Neural cell (in vitro differentiated cells): ENCODE data around the gene ABRAXAS1. TPM values are rescaled to one million over a fixed set of nuclear protein-coding genes. Genes with fewer than 3 reads are reported as not detected.
A peak's percentile ranks its signal among the peaks of the same experiment; 100 is the strongest.

ENCODE experiments used
- H2AFZ ChIP-seq: fragments of 200-600, 300-800 bp; sonication (generic), shearing (Covaris generic); 2 replicates; pipeline ENCODE4 v1.6.0; 2014; ENCODE audit warnings: low read depth, mild to moderate bottlenecking, antibody characterized with exemption, low read length, moderate library complexity
- H3F3A ChIP-seq: fragments of 200-600 bp; shearing (Covaris generic); 2 replicates; pipeline ENCODE4 v1.6.1; 2016; ENCODE audit warnings: mild to moderate bottlenecking, moderate library complexity, mixed read lengths, antibody characterized with exemption, low read length; ENCODE audit not compliant: insufficient read depth, poor library complexity, severe bottlenecking
- H3K27ac ChIP-seq: fragments of 200-600, 300-800 bp; sonication (generic), shearing (Covaris generic); 2 replicates; pipeline ENCODE4 v1.5.1; 2014; ENCODE audit warnings: mild to moderate bottlenecking, low read length, moderate library complexity
- H3K27me3 ChIP-seq: fragments of 300-800, 200-600 bp; sonication (generic), shearing (Covaris generic); 2 replicates; pipeline ENCODE4 v1.6.0; 2014; ENCODE audit warnings: mild to moderate bottlenecking, low read depth, low read length, moderate library complexity; ENCODE audit not compliant: insufficient read depth
- H3K36me3 ChIP-seq: fragments of 300-800, 200-600 bp; sonication (generic), shearing (Covaris generic); 2 replicates; pipeline ENCODE4 v1.5.1; 2014; ENCODE audit warnings: mild to moderate bottlenecking, antibody characterized with exemption, low read length, moderate library complexity; ENCODE audit not compliant: insufficient read depth
- H3K4me2 ChIP-seq: fragments of 300-800, 200-600 bp; sonication (generic), shearing (Covaris generic); 2 replicates; pipeline ENCODE4 v1.6.0; 2014; ENCODE audit warnings: mild to moderate bottlenecking, low read length
- H3K4me3 ChIP-seq: fragments of 300-800, 200-600 bp; sonication (generic), shearing (Covaris generic); 2 replicates; pipeline ENCODE4 v1.5.1; 2014; ENCODE audit warnings: mild to moderate bottlenecking, low read length, moderate library complexity
- H3K79me2 ChIP-seq: fragments of 200-600 bp; shearing (Covaris generic); replicated peaks from 2 replicates; pipeline ENCODE4 v1.6.0; 2014; ENCODE audit warnings: mild to moderate bottlenecking, low read length, moderate library complexity; ENCODE audit not compliant: insufficient read depth
- H3K9ac ChIP-seq: fragments of 300-800, 200-600 bp; sonication (generic), shearing (Covaris generic); 2 replicates; pipeline ENCODE4 v1.6.1; 2016; ENCODE audit warnings: mild to moderate bottlenecking, low read length, mixed read lengths
- H3K9me2 ChIP-seq: fragments of 200-600 bp; shearing (Covaris generic); 2 replicates; pipeline ENCODE4 v1.6.1; 2016; ENCODE audit warnings: mild to moderate bottlenecking, low read length, mixed read lengths; ENCODE audit not compliant: insufficient read depth
- H3K9me3 ChIP-seq: fragments of 200-600, 300-800 bp; sonication (generic), shearing (Covaris generic); 2 replicates; pipeline ENCODE4 v1.6.1; 2016; ENCODE audit warnings: mild to moderate bottlenecking, mixed run types, low read length, moderate library complexity, mixed read lengths
- H4K20me1 ChIP-seq: fragments of 200-600 bp; shearing (Covaris generic); 2 replicates; pipeline ENCODE4 v1.6.1; 2016; ENCODE audit warnings: mild to moderate bottlenecking, mixed run types; ENCODE audit not compliant: insufficient read depth
- EP300 ChIP-seq: fragments of 450-650 bp; conservative IDR thresholded peaks from 2 replicates; pipeline ENCODE4 v1.6.1; 2014; ENCODE audit warnings: antibody characterized with exemption, mild to moderate bottlenecking, moderate library complexity; ENCODE audit not compliant: poor library complexity, severe bottlenecking
- EZH2 ChIP-seq: fragments of 200-600, 300-800 bp; shearing (Covaris generic), sonication (generic); IDR thresholded peaks from 2 replicates; pipeline ENCODE4 v1.6.1; 2014; ENCODE audit warnings: antibody characterized with exemption, low read length, borderline replicate concordance, mild to moderate bottlenecking; ENCODE audit not compliant: insufficient read depth, poor library complexity, severe bottlenecking
- MXI1 ChIP-seq: fragments of 450-650 bp; conservative IDR thresholded peaks from 2 replicates; pipeline ENCODE4 v1.6.1; 2014; ENCODE audit warnings: antibody characterized with exemption, mild to moderate bottlenecking; ENCODE audit not compliant: poor library complexity, severe bottlenecking
- POLR2AphosphoS5 ChIP-seq: IDR thresholded peaks from 2 replicates; pipeline ENCODE4 v1.6.1; 2012
- RAD21 ChIP-seq: fragments of 450-650 bp; conservative IDR thresholded peaks from 2 replicates; pipeline ENCODE4 v1.6.1; 2014; ENCODE audit warnings: antibody characterized with exemption, mild to moderate bottlenecking, moderate library complexity
- SMC3 ChIP-seq: fragments of 450-650 bp; conservative IDR thresholded peaks from 2 replicates; pipeline ENCODE4 v1.6.1; 2014; ENCODE audit warnings: antibody characterized with exemption, mild to moderate bottlenecking, moderate library complexity; ENCODE audit not compliant: poor library complexity
- TAF1 ChIP-seq: IDR thresholded peaks from 2 replicates; pipeline ENCODE4 v1.6.1; 2012; ENCODE audit warnings: low read depth
- polyA minus RNA-seq: library from RNA; depleted of rRNA, polyadenylated mRNA; stranded (reverse); fragments of >200 nt; gene quantifications from 2 replicates; pipeline ENCODE4 v1.2.3, GENCODE V29; 2014
- polyA plus RNA-seq: library from polyadenylated mRNA; depleted of rRNA; stranded (reverse); fragments of >200 nt; gene quantifications from 2 replicates; pipeline ENCODE4 v1.2.3, GENCODE V29; 2014
- TF ChIP-seq, protein P1 (sequence below): fragments of 450-650 bp; IDR thresholded peaks from 2 replicates; pipeline ENCODE4 v1.5.1; 2014; ENCODE audit warnings: antibody characterized with exemption, mild to moderate bottlenecking, moderate library complexity; ENCODE audit not compliant: poor library complexity, severe bottlenecking
- TF ChIP-seq, protein P2 (sequence below): IDR thresholded peaks from 2 replicates; pipeline ENCODE4 v1.6.1; 2012; ENCODE audit warnings: borderline replicate concordance

The ABRAXAS1 gene
- polyA plus RNA-seq (1.1 and 1.4 TPM in 2 replicates), polyA minus RNA-seq (2.9 and 3.1 TPM in 2 replicates)

DNA sequence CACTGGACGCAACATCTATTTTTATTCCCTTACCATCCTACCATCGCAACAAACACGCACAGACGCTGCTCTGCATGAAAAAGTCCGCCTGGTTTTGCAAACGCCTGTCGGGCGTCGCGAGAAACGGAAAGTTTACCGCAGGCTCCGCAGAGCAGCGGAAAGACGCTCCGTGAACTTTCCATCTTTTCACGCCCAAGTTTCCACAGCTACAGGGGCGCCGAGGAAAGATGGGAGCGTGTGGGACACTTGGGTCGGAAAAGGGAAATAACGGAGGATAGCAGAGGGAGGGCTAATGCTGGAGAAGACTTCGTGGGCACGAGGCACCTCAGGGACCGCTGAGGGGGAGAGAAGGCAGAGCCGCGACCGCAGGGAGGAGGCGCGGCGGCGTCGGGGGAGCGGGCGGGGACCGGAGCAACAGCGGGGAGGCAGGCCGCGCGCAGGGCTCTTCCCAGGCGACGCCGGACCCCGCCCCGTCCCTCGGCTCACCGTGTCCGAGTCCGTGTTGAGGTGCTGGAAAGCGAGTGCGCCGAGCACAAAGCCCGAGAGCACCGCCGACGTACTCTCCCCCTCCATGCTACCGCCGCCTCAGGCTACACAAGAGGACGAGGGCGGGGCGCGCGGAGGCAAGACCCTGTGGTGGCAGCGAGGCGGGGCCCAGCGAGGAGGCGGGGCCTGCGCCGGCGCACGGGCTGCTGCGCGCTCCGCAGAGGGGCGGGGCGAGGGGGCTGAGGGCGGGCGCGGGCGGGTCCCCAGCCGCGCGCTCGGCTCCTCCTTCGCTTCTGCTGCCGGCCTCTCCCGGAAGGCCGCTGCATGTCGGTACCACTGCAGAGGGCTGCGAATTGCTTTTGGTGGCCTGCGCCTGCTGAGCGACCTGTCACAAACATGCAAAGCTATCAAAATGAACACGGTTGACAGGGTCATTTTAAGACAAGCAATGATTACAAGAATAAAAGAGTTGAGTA, at the start of gene ABRAXAS1:
ABRAXAS1 (minus strand) TSS at position 601 of the 962 bp plus-strand sequence; CDS start at position 573, 28 bp downstream.
- H3K9me3 ChIP-seq: no peaks in the 10 kb centered on the region
- H3K4me2 ChIP-seq: peak within 1 kb of the TSS; percentile 69
- TF ChIP-seq, protein P1, sequence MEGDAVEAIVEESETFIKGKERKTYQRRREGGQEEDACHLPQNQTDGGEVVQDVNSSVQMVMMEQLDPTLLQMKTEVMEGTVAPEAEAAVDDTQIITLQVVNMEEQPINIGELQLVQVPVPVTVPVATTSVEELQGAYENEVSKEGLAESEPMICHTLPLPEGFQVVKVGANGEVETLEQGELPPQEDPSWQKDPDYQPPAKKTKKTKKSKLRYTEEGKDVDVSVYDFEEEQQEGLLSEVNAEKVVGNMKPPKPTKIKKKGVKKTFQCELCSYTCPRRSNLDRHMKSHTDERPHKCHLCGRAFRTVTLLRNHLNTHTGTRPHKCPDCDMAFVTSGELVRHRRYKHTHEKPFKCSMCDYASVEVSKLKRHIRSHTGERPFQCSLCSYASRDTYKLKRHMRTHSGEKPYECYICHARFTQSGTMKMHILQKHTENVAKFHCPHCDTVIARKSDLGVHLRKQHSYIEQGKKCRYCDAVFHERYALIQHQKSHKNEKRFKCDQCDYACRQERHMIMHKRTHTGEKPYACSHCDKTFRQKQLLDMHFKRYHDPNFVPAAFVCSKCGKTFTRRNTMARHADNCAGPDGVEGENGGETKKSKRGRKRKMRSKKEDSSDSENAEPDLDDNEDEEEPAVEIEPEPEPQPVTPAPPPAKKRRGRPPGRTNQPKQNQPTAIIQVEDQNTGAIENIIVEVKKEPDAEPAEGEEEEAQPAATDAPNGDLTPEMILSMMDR: peak; percentile 9
- TF ChIP-seq SMC3: no peak
- TF ChIP-seq, protein P2, sequence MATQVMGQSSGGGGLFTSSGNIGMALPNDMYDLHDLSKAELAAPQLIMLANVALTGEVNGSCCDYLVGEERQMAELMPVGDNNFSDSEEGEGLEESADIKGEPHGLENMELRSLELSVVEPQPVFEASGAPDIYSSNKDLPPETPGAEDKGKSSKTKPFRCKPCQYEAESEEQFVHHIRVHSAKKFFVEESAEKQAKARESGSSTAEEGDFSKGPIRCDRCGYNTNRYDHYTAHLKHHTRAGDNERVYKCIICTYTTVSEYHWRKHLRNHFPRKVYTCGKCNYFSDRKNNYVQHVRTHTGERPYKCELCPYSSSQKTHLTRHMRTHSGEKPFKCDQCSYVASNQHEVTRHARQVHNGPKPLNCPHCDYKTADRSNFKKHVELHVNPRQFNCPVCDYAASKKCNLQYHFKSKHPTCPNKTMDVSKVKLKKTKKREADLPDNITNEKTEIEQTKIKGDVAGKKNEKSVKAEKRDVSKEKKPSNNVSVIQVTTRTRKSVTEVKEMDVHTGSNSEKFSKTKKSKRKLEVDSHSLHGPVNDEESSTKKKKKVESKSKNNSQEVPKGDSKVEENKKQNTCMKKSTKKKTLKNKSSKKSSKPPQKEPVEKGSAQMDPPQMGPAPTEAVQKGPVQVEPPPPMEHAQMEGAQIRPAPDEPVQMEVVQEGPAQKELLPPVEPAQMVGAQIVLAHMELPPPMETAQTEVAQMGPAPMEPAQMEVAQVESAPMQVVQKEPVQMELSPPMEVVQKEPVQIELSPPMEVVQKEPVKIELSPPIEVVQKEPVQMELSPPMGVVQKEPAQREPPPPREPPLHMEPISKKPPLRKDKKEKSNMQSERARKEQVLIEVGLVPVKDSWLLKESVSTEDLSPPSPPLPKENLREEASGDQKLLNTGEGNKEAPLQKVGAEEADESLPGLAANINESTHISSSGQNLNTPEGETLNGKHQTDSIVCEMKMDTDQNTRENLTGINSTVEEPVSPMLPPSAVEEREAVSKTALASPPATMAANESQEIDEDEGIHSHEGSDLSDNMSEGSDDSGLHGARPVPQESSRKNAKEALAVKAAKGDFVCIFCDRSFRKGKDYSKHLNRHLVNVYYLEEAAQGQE: peak; percentile 41
- TF ChIP-seq EP300: no peak
- peak; percentile 42 for TF ChIP-seq POLR2AphosphoS5
- TF ChIP-seq EZH2: no peak
- peak; percentile 79 for TF ChIP-seq MXI1
- H3K27ac ChIP-seq: no peak within 1 kb of the TSS
- H3K36me3 ChIP-seq: no peaks in the 10 kb centered on the region
- no peaks in the 10 kb centered on the region for H3F3A ChIP-seq
- peak within 1 kb of the TSS; percentile 92 for H3K4me3 ChIP-seq
- no peaks in the 10 kb centered on the region for H3K79me2 ChIP-seq
- H4K20me1 ChIP-seq: no peaks in the 10 kb centered on the region
- H3K9me2 ChIP-seq: no peaks in the 10 kb centered on the region
- peak within 1 kb of the TSS; percentile 63 for H3K9ac ChIP-seq
- H3K27me3 ChIP-seq: no peaks in the 10 kb centered on the region
- H2AFZ ChIP-seq: peak within 1 kb of the TSS; percentile 80

DNA sequence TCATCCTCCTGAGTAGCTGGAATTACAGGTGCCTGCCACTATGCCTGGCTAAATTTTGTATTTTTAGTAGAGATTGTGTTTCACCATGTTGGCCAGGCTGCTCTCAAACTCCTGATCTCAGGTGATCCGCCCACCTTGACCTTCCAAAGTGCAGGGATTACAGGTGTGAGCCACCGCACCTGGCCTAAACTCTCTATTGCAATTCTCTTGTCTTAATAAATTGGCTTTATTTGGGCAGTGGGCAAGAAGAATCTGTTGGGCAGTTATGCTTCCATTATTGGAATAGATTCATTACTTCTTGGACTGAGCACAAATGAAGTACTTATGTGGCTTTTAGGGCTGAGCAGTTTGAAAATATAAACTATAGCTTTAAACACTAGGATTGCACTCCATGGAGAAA, 42.8 kb upstream of the ABRAXAS1 start:
- Histone ChIP-seq H3K27me3 (no peaks in the 10 kb centered on the region), H3K27ac (no peak overlapping the region), H4K20me1 (no peaks in the 10 kb centered on the region), H3K4me2 (no peak overlapping the region), H3K4me3 (no peak overlapping the region), H3K79me2 (no peaks in the 10 kb centered on the region), H3K9me2 (no peaks in the 10 kb centered on the region), H3K9ac (no peak overlapping the region), H3K36me3 (no peaks in the 10 kb centered on the region), H3K9me3 (no peaks in the 10 kb centered on the region), H3F3A (no peaks in the 10 kb centered on the region), H2AFZ (no peak overlapping the region)
- TF ChIP-seq MXI1 (no peak), EP300 (no peak), TAF1 (no peak), RAD21 (no peak), EZH2 (no peak), SMC3 (no peak), POLR2AphosphoS5 (no peak)
- TF ChIP-seq, protein P1: no peak
- TF ChIP-seq, protein P2: no peak
